ENCODE measurements around the gene ARHGAP26. TPM values are rescaled to one million over a fixed set of nuclear protein-coding genes. Genes with fewer than 3 reads are reported as not detected.
A peak's percentile ranks its signal among the peaks of the same experiment; 100 is the strongest.

ARHGAP26 gene
- total RNA-seq, 6 experiments from 2014 or later, result 6.7 to 14.5 (median 8.3) TPM

DNA sequence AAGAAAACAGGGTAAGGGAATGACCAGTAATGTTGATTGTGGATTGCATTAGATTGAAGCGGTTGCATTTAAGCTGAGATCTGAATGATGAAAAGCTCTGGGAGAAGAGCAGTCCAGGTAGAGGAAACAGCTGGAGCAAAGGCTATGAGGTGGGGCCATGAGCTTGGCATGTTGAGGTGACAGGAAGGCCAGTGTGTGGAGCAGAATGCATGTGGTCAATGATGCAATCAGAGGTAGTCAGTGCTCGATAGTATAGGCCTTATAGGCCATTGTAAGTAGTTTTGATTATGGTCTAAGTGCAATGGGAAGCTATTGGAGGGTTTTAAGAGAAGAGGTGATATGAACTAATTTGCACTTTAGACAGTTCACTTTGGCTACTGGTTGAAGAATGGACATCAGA is 270.4 kb downstream of the ARHGAP26 start:
- WGBS (ENCODE audit: insufficient coverage, low coverage, low lambda C conversion rate, missing lambda C conversion rate), result 87% methylated on average over 2 of the region's 2 CpGs
- no peak for ATAC-seq

DNA sequence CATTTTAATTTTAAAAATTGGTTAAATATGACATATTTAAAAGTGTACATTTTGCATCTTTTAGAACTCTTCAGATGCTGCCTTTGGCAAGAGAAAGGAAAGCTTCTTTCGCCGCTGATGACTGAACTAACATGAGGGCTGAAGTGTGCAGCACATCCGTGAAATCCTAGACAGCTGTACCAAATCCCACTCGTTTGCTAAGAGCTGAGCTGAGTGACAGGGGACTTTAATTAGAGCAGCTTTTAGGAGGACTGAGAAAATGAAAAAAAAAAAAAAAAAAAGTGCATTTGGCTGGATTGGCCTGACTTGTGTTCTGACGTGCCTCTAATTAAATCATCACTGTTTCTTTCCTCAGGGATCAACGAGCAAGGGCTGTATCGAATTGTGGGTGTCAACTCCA is 271.3 kb downstream of the ARHGAP26 start:
- DNase-seq, result no peak
- intact Hi-C loops (cut with DNase I), result no loop called here

More for the DNA sequence above, 270.4 kb downstream of the ARHGAP26 start:
- H3K27ac ChIP-seq, result no peak overlapping the region
- H3K27me3 ChIP-seq, result no peaks in the 10 kb centered on the region
- H3K4me1 ChIP-seq, result no peaks in the 10 kb centered on the region
- no peaks in the 10 kb centered on the region for H3K36me3 ChIP-seq
- no peak overlapping the region for H3K4me3 ChIP-seq
- no peak for TF ChIP-seq POLR2A (IDR thresholded peaks at IDR 0.05)
- TF ChIP-seq, protein P1, sequence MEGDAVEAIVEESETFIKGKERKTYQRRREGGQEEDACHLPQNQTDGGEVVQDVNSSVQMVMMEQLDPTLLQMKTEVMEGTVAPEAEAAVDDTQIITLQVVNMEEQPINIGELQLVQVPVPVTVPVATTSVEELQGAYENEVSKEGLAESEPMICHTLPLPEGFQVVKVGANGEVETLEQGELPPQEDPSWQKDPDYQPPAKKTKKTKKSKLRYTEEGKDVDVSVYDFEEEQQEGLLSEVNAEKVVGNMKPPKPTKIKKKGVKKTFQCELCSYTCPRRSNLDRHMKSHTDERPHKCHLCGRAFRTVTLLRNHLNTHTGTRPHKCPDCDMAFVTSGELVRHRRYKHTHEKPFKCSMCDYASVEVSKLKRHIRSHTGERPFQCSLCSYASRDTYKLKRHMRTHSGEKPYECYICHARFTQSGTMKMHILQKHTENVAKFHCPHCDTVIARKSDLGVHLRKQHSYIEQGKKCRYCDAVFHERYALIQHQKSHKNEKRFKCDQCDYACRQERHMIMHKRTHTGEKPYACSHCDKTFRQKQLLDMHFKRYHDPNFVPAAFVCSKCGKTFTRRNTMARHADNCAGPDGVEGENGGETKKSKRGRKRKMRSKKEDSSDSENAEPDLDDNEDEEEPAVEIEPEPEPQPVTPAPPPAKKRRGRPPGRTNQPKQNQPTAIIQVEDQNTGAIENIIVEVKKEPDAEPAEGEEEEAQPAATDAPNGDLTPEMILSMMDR (IDR thresholded peaks at IDR 0.05), result no peak
- H3K9me3 ChIP-seq, result no peaks in the 10 kb centered on the region
- DNase-seq, result no peak
- intact Hi-C loops (cut with DNase I), result no loop called here

DNA sequence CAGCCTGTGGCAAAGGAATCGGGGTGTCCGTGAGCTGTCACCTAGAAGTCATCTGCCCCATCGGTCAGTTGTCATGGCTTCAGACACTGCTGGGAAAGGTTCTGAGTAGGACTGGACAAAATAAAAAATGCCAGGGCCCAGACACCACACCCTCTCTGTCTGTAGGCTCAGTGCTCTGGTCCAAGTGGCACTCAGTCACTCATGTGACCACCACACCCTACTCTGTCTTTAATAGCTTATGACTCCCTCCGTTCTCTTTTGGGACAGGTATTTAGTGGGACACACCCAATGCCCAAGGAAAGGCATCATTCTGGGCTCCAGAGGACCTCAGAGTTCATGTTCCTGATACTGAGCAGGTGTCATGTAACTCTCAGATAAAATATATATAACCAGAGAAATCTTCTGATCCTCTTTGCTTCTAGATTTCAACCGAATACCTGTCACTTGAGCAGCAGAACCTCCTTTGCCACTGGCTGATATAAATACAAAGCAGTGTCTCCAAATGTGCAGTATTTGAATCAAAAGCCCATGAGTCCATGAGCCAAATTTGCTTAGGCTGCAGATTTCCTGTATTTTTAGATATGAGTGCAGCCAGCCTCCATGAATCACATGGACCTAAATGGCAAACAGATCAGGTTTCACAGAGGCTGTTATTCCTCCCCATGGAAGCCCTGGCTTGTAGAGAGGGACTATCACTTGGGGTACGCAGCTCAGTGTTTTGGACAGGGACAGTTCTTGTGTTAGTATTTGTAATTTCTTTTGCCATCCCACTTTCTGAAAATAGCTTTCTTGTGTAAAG is 272.0 kb downstream of the ARHGAP26 start:
- intact Hi-C loops (cut with DNase I), result no loop called here
- Histone ChIP-seq H3K27ac (no peak overlapping the region), H3K4me3 (no peak overlapping the region), H3K27me3 (no peaks in the 10 kb centered on the region), H3K9me3 (no peaks in the 10 kb centered on the region), H3K36me3 (no peaks in the 10 kb centered on the region), H3K4me1 (no peaks in the 10 kb centered on the region)
- 100% methylated on average over 1 of the region's 6 CpGs for WGBS (ENCODE audit: insufficient coverage, low coverage, low lambda C conversion rate, missing lambda C conversion rate)
- TF ChIP-seq, protein P1 (IDR thresholded peaks at IDR 0.05), result no peak
- TF ChIP-seq POLR2A (IDR thresholded peaks at IDR 0.05), result no peak
- no peak for ATAC-seq
- DNase-seq, result no peak

More for the DNA sequence above, 271.3 kb downstream of the ARHGAP26 start:
- TF ChIP-seq, protein P1 (IDR thresholded peaks at IDR 0.05), result no peak
- TF ChIP-seq POLR2A (IDR thresholded peaks at IDR 0.05), result no peak
- no peaks in the 10 kb centered on the region for H3K27me3 ChIP-seq
- no peak overlapping the region for H3K4me3 ChIP-seq
- H3K9me3 ChIP-seq, result no peaks in the 10 kb centered on the region
- H3K36me3 ChIP-seq, result no peaks in the 10 kb centered on the region
- WGBS (ENCODE audit: insufficient coverage, low coverage, low lambda C conversion rate, missing lambda C conversion rate), result 93% methylated on average over 5 of the region's 7 CpGs
- ATAC-seq, result no peak
- H3K27ac ChIP-seq, result no peak overlapping the region
- no peaks in the 10 kb centered on the region for H3K4me1 ChIP-seq

DNA sequence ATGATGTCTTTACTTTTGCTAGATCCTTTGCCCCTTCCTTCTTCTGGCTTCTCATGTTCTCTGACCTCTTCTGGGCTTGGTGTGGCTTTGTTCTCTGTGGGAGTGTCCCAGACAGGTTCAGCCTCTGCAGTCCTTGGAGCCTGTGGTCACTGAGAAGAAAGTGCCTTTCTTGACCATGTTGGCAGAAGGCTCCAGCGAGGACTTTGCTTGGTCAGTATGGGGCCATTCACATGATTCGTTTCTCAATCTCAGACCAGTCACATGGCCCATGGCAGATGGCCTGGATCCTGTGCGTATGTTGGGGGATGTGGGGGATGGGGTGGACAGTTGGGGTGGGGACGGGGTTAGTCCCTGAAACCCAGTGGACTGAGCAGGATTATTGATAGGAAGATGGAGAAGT is 274.1 kb downstream of the ARHGAP26 start:
- Histone ChIP-seq H3K36me3 (no peaks in the 10 kb centered on the region), H3K27me3 (no peaks in the 10 kb centered on the region), H3K4me3 (no peak overlapping the region), H3K9me3 (no peaks in the 10 kb centered on the region), H3K4me1 (no peaks in the 10 kb centered on the region), H3K27ac (no peak overlapping the region)
- TF ChIP-seq POLR2A (IDR thresholded peaks at IDR 0.05), result no peak
- TF ChIP-seq, protein P1 (IDR thresholded peaks at IDR 0.05), result no peak
- DNase-seq (no peak), ATAC-seq (peak in 1 of 4 donors; percentile 27)
- intact Hi-C loops (cut with DNase I), result no loop called here
- WGBS (ENCODE audit: insufficient coverage, low coverage, low lambda C conversion rate, missing lambda C conversion rate), result 83% methylated on average over 4 of the region's 4 CpGs
